ENCODE measurements around the gene NCKAP5. TPM values are rescaled to one million over a fixed set of nuclear protein-coding genes. Genes with fewer than 3 reads are reported as not detected.

The NCKAP5 gene
- total and polyA plus RNA-seq, 2 of the 8 experiments (the other 6 are each of a cell fraction or from before 2014, with no cell fraction given) = 0.27 to 0.86 TPM

GRCh38 chr2:133417415-133417814 lies 150.8 kb downstream of the NCKAP5 start:
- Histone ChIP-seq H2BK5ac (ENCODE audit: low read depth, low read length) (no peak overlapping the region), H4K20me1 (replicated peaks in 1 of 2; ENCODE audit: control insufficient read depth in 1 of 2, insufficient read depth in 2 of 2, low read length in 2 of 2) (no peaks in the 10 kb centered on the region), H3K18ac (ENCODE audit: extremely low read depth, low read length) (no peak overlapping the region), H4K8ac (ENCODE audit: extremely low read depth, insufficient read depth, low read length) (no peak overlapping the region), H3K9ac (replicated peaks in 1 of 4; ENCODE audit: extremely low read depth in 1 of 4, low read depth in 3 of 4, low read length in 3 of 4) (no peak overlapping the region), H3K4me1 (replicated peaks in 1 of 4; ENCODE audit: control insufficient read depth in 3 of 4, insufficient read depth in 4 of 4, low read length in 3 of 4) (peaks cover 0 to 9% (median 6%) of the 10 kb centered on the region in 4 experiments; a peak in 5 of 7 replicates), H3K36me3 (ENCODE audit: control insufficient read depth in 2 of 4, insufficient read depth in 4 of 4, low read length in 3 of 4) (no peaks in the 10 kb centered on the region), H3K14ac (ENCODE audit: insufficient read length) (no peak overlapping the region), H2BK12ac (ENCODE audit: low read depth, low read length) (no peak overlapping the region), H4K91ac (replicated peaks; ENCODE audit: insufficient read length, low read length) (no peak overlapping the region), H3K4me3 (ENCODE audit: extremely low read depth in 1 of 4, insufficient read depth in 2 of 4, low read depth in 3 of 4, low read length in 4 of 4) (no peak overlapping the region), H2AK5ac (ENCODE audit: low read depth, low read length) (no peak overlapping the region), H3K4ac (replicated peaks; ENCODE audit: insufficient read length, low read depth, low read length) (no peak overlapping the region), H3K23ac (ENCODE audit: insufficient read length) (no peak overlapping the region), H4K5ac (ENCODE audit: insufficient read length, low read depth, low read length) (no peak overlapping the region), H2AFZ (ENCODE audit: low read length) (no peak overlapping the region), H3K79me2 (ENCODE audit: control insufficient read depth in 1 of 2, insufficient read depth in 2 of 2, low read length in 2 of 2) (no peaks in the 10 kb centered on the region), H3K4me2 (ENCODE audit: insufficient read depth in 1 of 2, low read depth in 2 of 2, low read length in 2 of 2) (no peak overlapping the region), H3K9me3 (ENCODE audit: insufficient read depth in 2 of 2, low read depth in 1 of 2, low read length in 1 of 2) (no peaks in the 10 kb centered on the region), H2BK15ac (ENCODE audit: low read length) (no peak overlapping the region), H2BK120ac (replicated peaks; ENCODE audit: low read depth, low read length) (no peak overlapping the region), H3K27ac (ENCODE audit: low read depth, low read length) (no peak overlapping the region), H3K23me2 (ENCODE audit: low read depth, low read length) (no peaks in the 10 kb centered on the region), H3K56ac (replicated peaks; ENCODE audit: insufficient read length, low read depth, low read length) (no peak overlapping the region), H3K79me1 (ENCODE audit: low read depth, low read length) (no peaks in the 10 kb centered on the region), H2BK20ac (ENCODE audit: low read length) (no peak overlapping the region), H3K27me3 (replicated peaks in 1 of 4; ENCODE audit: control insufficient read depth in 3 of 4, extremely low read depth in 1 of 4, insufficient read depth in 3 of 4, low read length in 3 of 4) (no peaks in the 10 kb centered on the region; a peak in 1 of 7 replicates)
- DNase-seq (ENCODE audit: low read depth in 1 of 2, low spot score in 2 of 2) (no peak), FAIRE-seq (peak; percentile 19)
- POLR2A ChIA-PET (ENCODE audit: partially characterized antibody) = no interaction called here
- TF ChIP-seq CTBP2 (IDR thresholded peaks at IDR 0.05; ENCODE audit: borderline replicate concordance, insufficient read depth, insufficient read length, low read length) (no peak), SP4 (IDR thresholded peaks at IDR 0.05; ENCODE audit: low read length) (no peak), GTF2F1 (IDR thresholded peaks at IDR 0.05; ENCODE audit: borderline replicate concordance, low read depth, low read length) (no peak), POLR2AphosphoS5 (IDR thresholded peaks at IDR 0.05; ENCODE audit: low read depth, low read length) (no peak), EGR1 (IDR thresholded peaks at IDR 0.05; ENCODE audit: borderline replicate concordance, low read depth, low read length) (no peak), CBX8 (IDR thresholded peaks at IDR 0.05; ENCODE audit: borderline replicate concordance, low read depth, low read length) (no peak), CREB1 (IDR thresholded peaks at IDR 0.05) (no peak), TCF12 (IDR thresholded peaks at IDR 0.05; ENCODE audit: low read depth, low read length) (no peak), YY1 (IDR thresholded peaks at IDR 0.05; ENCODE audit: low read depth, low read length) (no peak)
- TF ChIP-seq, protein P1, sequence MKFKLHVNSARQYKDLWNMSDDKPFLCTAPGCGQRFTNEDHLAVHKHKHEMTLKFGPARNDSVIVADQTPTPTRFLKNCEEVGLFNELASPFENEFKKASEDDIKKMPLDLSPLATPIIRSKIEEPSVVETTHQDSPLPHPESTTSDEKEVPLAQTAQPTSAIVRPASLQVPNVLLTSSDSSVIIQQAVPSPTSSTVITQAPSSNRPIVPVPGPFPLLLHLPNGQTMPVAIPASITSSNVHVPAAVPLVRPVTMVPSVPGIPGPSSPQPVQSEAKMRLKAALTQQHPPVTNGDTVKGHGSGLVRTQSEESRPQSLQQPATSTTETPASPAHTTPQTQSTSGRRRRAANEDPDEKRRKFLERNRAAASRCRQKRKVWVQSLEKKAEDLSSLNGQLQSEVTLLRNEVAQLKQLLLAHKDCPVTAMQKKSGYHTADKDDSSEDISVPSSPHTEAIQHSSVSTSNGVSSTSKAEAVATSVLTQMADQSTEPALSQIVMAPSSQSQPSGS (IDR thresholded peaks at IDR 0.05; ENCODE audit: low read length) = no peak
- 86% methylated on average over 4 of the region's 4 CpGs; no CpG with 5 or more reads in 1 of the 2 experiments for WGBS, 2 experiments (ENCODE audit: extremely low coverage in 1 of 2, insufficient coverage in 1 of 2, insufficient read length in 1 of 2, insufficient replicate concordance in 2 of 2, low coverage in 1 of 2, low lambda C conversion rate in 2 of 2, missing lambda C conversion rate in 1 of 2)
- CTCF ChIA-PET (ENCODE audit: partially characterized antibody) = interaction anchor here (1.1 to 1.3 kb wide), 2 partner anchors 11 to 153 kb away, joined by 4 to 5 read pairs; no protein-coding TSS in a partner anchor
